ENCODE results near the gene POU5F1.
A peak's percentile ranks its signal among the peaks of the same experiment; 100 is the strongest.

The POU5F1 gene

GRCh38 chr6:31138982-31139381, 31.5 kb downstream of the POU5F1 start, which contains the start of gene PSORS1C2:
Gene PSORS1C2, minus strand, starts transcription at chr6:31139066. Its CDS starts 40 bp downstream, at chr6:31139026.
- DNase-seq, result no peak

GRCh38 chr6:31135710-31136109, 34.8 kb downstream of the POU5F1 start:
- no peak for DNase-seq

- no peak for DNase-seq
Observed at GRCh38 chr6:31132806-31133205, 37.7 kb downstream of the POU5F1 start.

GRCh38 chr6:31131595-31131994, 38.9 kb downstream of the POU5F1 start:
- DNase-seq, result no peak

GRCh38 chr6:31130751-31131150, 39.7 kb downstream of the POU5F1 start:
- DNase-seq, result no peak

- no peak for DNase-seq
Observed at GRCh38 chr6:31129130-31129529, 41.4 kb downstream of the POU5F1 start.

GRCh38 chr6:31128093-31128676, 42.3 kb downstream of the POU5F1 start:
- DNase-seq, result peak; percentile 84

- DNase-seq, result no peak
Observed at GRCh38 chr6:31126396-31127175, 43.9 kb downstream of the POU5F1 start.

GRCh38 chr6:31125586-31126363, 44.7 kb downstream of the POU5F1 start:
- DNase-seq, result no peak

- no peak for DNase-seq
Observed at GRCh38 chr6:31125162-31125561, 45.3 kb downstream of the POU5F1 start.

GRCh38 chr6:31122791-31123706, 47.4 kb downstream of the POU5F1 start:
- DNase-seq, result no peak

- no peak for DNase-seq
Observed at GRCh38 chr6:31121131-31121790, 49.2 kb downstream of the POU5F1 start.

GRCh38 chr6:31120151-31120915, 50.1 kb downstream of the POU5F1 start, which contains the start of gene CDSN:
Gene CDSN, minus strand, starts transcription at chr6:31120446. Its CDS starts 27 bp downstream, at chr6:31120419.
- DNase-seq, result no peak

GRCh38 chr6:31118178-31118577, 52.3 kb downstream of the POU5F1 start:
- no peak for DNase-seq

- DNase-seq, result no peak
Observed at GRCh38 chr6:31116661-31117385, 53.7 kb downstream of the POU5F1 start.

GRCh38 chr6:31115941-31116560, 54.4 kb downstream of the POU5F1 start:
- no peak for DNase-seq

GRCh38 chr6:31114970-31115849, 55.3 kb downstream of the POU5F1 start:
- DNase-seq, result no peak

GRCh38 chr6:31114541-31114878, 56.0 kb downstream of the POU5F1 start, which contains the start of gene PSORS1C1:
Gene PSORS1C1, plus strand, starts transcription at chr6:31114800. Its CDS starts 14,833 bp downstream, at chr6:31129633.
- no peak for DNase-seq

Measured in stimulated activated CD8-positive, alpha-beta memory T cell treated with anti-CD3 and anti-CD28 coated beads, Interleukin-4, amount 100 ng/mL, for 48 hours (primary cell).